Loucy (cell line): ENCODE data around the gene BCL11B.

ENCODE experiments used
- H2AFZ ChIP-seq: fragments of 200-600 bp; sonication (generic); 2 replicates; pipeline ENCODE4 v1.6.0; 2016; ENCODE audit warnings: antibody characterized with exemption, mild to moderate bottlenecking, low read length, moderate library complexity
- H3F3A ChIP-seq: fragments of 200-600 bp; 2 replicates; pipeline ENCODE4 v1.6.0; 2016; ENCODE audit warnings: antibody characterized with exemption, low read depth, mild to moderate bottlenecking
- H3K27me3 ChIP-seq: fragments of 200-600 bp; sonication (generic); 2 replicates; pipeline ENCODE4 v1.6.1; 2014; ENCODE audit warnings: low read length, mild to moderate bottlenecking; ENCODE audit not compliant: insufficient read depth, poor library complexity, severe bottlenecking
- H3K36me3 ChIP-seq: fragments of 200-600 bp; sonication (generic); 2 replicates; pipeline ENCODE4 v1.6.1; 2016; ENCODE audit warnings: low read length; ENCODE audit not compliant: insufficient read depth
- H3K4me1 ChIP-seq: fragments of 200-600 bp; sonication (generic); 2 replicates; pipeline ENCODE4 v1.5.1; 2014; ENCODE audit warnings: low read length, mild to moderate bottlenecking; ENCODE audit not compliant: insufficient read depth, poor library complexity, severe bottlenecking
- H3K4me2 ChIP-seq: fragments of 200-600 bp; sonication (generic); 2 replicates; pipeline ENCODE4 v1.6.0; 2014; ENCODE audit warnings: antibody characterized with exemption, low read length, low read depth, mild to moderate bottlenecking; ENCODE audit not compliant: poor library complexity, severe bottlenecking
- H3K4me3 ChIP-seq: fragments of 200-600 bp; sonication (generic); 2 replicates; pipeline ENCODE4 v1.5.1; 2014; ENCODE audit warnings: low read length, mild to moderate bottlenecking, mixed read lengths; ENCODE audit not compliant: poor library complexity, severe bottlenecking
- H3K79me2 ChIP-seq: fragments of 200-600 bp; sonication (generic); 2 replicates; pipeline ENCODE4 v1.6.1; 2014; ENCODE audit warnings: low read length; ENCODE audit not compliant: insufficient read depth
- H3K9ac ChIP-seq: fragments of 200-600 bp; sonication (generic); 2 replicates; pipeline ENCODE4 v1.6.0; 2014; ENCODE audit warnings: mild to moderate bottlenecking, low read depth, low read length, moderate library complexity; ENCODE audit not compliant: poor library complexity, severe bottlenecking
- H3K9me2 ChIP-seq: fragments of 200-600 bp; sonication (generic); replicated peaks from 2 replicates; pipeline ENCODE4 v1.6.1; 2016; ENCODE audit warnings: low read depth, low read length, mixed read lengths
- H3K9me3 ChIP-seq: fragments of 200-600 bp; sonication (generic); 2 replicates; pipeline ENCODE4 v1.6.1; 2014; ENCODE audit warnings: mild to moderate bottlenecking, antibody characterized with exemption, low read length, low read depth; ENCODE audit not compliant: insufficient read depth
- H4K20me1 ChIP-seq: fragments of 200-600 bp; sonication (generic); 2 replicates; pipeline ENCODE4 v1.6.0; 2014; ENCODE audit warnings: antibody characterized with exemption, low read length, mild to moderate bottlenecking; ENCODE audit not compliant: insufficient read depth, poor library complexity, severe bottlenecking
- EZH2phosphoT487 ChIP-seq: fragments of 200-600 bp; IDR thresholded peaks from 2 replicates; pipeline ENCODE4 v1.6.1; 2018; ENCODE audit warnings: antibody characterized with exemption, mild to moderate bottlenecking, moderate library complexity, borderline replicate concordance
- TF ChIP-seq, protein P1 (sequence below): fragments of 200-600 bp; sonication (generic); conservative IDR thresholded peaks from 2 replicates; pipeline ENCODE4 v1.5.1; 2014; ENCODE audit warnings: mild to moderate bottlenecking, antibody characterized with exemption, low read length

The BCL11B gene

DNA sequence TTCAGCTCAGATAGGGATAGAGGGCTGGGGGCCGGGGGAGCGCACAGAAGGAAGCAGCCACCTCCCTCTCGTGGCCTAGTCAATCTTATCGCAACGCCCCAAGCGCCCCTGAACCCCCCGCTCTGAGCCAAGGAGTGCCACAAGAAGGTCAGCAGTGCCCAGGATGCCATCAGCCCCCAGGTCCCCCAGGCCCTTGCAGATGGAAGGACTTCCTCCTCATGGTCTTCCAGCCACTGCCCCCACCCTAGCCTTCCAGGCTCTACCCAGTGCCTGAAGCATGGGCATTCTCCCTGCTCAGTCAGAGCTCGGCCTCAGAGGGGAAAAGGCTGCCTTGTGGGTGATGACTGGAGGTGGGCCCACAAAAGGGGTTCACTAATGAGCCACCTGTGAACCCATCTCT is 68.2 kb downstream of the BCL11B start:
- Histone ChIP-seq H3K79me2 (peaks cover 100% of the 10 kb centered on the region), H3K4me1 (no peaks in the 10 kb centered on the region), H3K27me3 (no peaks in the 10 kb centered on the region), H4K20me1 (peaks cover 51% of the 10 kb centered on the region), H3K9me3 (no peaks in the 10 kb centered on the region), H3K4me2 (no peak overlapping the region), H3F3A (no peaks in the 10 kb centered on the region), H3K9me2 (no peaks in the 10 kb centered on the region), H3K36me3 (peaks cover 22% of the 10 kb centered on the region; the same call in 1 of the 2 replicates), H3K9ac (no peak overlapping the region), H2AFZ (no peak overlapping the region), H3K4me3 (no peak overlapping the region)
- no peak for TF ChIP-seq EZH2phosphoT487
- TF ChIP-seq, protein P1, sequence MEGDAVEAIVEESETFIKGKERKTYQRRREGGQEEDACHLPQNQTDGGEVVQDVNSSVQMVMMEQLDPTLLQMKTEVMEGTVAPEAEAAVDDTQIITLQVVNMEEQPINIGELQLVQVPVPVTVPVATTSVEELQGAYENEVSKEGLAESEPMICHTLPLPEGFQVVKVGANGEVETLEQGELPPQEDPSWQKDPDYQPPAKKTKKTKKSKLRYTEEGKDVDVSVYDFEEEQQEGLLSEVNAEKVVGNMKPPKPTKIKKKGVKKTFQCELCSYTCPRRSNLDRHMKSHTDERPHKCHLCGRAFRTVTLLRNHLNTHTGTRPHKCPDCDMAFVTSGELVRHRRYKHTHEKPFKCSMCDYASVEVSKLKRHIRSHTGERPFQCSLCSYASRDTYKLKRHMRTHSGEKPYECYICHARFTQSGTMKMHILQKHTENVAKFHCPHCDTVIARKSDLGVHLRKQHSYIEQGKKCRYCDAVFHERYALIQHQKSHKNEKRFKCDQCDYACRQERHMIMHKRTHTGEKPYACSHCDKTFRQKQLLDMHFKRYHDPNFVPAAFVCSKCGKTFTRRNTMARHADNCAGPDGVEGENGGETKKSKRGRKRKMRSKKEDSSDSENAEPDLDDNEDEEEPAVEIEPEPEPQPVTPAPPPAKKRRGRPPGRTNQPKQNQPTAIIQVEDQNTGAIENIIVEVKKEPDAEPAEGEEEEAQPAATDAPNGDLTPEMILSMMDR: no peak

DNA sequence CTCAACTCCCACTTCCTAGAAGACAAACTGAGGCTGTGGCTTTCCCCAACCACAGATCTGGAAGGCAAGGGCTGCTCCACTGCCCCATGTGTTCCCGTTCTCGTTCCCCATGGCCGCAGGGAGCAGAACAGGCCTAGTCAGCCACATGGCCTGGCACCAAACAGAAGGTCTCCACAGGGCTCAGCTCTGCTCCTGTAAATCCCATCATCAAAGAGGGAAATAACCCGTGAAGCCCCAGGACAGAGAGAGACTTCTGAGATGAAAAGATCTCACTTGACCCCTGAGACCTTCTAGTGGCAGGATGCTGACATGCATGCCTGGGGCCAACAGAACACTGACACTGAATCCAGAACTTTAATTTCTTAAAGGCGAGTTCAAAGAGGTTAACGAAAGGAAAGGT is 68.9 kb downstream of the BCL11B start:
- no peaks in the 10 kb centered on the region for H3K4me1 ChIP-seq
- H3K4me3 ChIP-seq: no peak overlapping the region
- no peaks in the 10 kb centered on the region for H3F3A ChIP-seq
- H2AFZ ChIP-seq: no peak overlapping the region
- H3K9ac ChIP-seq: no peak overlapping the region
- TF ChIP-seq, protein P1: no peak
- TF ChIP-seq EZH2phosphoT487: no peak
- H3K9me2 ChIP-seq: no peaks in the 10 kb centered on the region
- H3K79me2 ChIP-seq: peaks cover 100% of the 10 kb centered on the region
- peaks cover 56% of the 10 kb centered on the region for H4K20me1 ChIP-seq
- no peak overlapping the region for H3K4me2 ChIP-seq
- peaks cover 29% of the 10 kb centered on the region; the same call in 1 of the 2 replicates for H3K36me3 ChIP-seq
- no peaks in the 10 kb centered on the region for H3K27me3 ChIP-seq
- no peaks in the 10 kb centered on the region for H3K9me3 ChIP-seq

GRCh38 chr14:99202516-99202915 is 69.5 kb downstream of the BCL11B start:
- Histone ChIP-seq H3K9me3 (no peaks in the 10 kb centered on the region), H3F3A (no peaks in the 10 kb centered on the region), H3K4me1 (no peaks in the 10 kb centered on the region), H3K9me2 (no peaks in the 10 kb centered on the region), H3K4me2 (no peak overlapping the region), H3K27me3 (no peaks in the 10 kb centered on the region), H3K36me3 (peaks cover 34% of the 10 kb centered on the region; the same call in 1 of the 2 replicates), H3K79me2 (peaks cover 100% of the 10 kb centered on the region), H4K20me1 (peaks cover 59% of the 10 kb centered on the region), H2AFZ (no peak overlapping the region), H3K4me3 (no peak overlapping the region), H3K9ac (no peak overlapping the region)
- TF ChIP-seq, protein P1: no peak
- TF ChIP-seq EZH2phosphoT487: no peak
